Liver (tissue), 9 donors: ENCODE results near the gene DHCR24. TPM values are rescaled to one million over a fixed set of nuclear protein-coding genes. Genes with fewer than 3 reads are reported as not detected.

ENCODE experiments used
- DNase-seq: peaks from one replicate; pipeline ENCODE4 v3.0.0-alpha.2; 2017; ENCODE audit warnings: low spot score
- H3K27ac ChIP-seq, 2 donors: one replicate each; pipeline ENCODE4 v1.7.0; 2013; ENCODE audit warnings: inconsistent platforms in 2 of 2, low read length in 2 of 2, control low read depth in 1 of 2, low read depth in 1 of 2, mild to moderate bottlenecking in 1 of 2
- H3K27me3 ChIP-seq, 4 donors: one replicate each; pipeline versions ENCODE4 v1.6.1 to v1.7.0; 2013; ENCODE audit warnings: low read length in 3 of 4, inconsistent platforms in 1 of 4, mild to moderate bottlenecking in 1 of 4, moderate library complexity in 1 of 4; ENCODE audit not compliant: control insufficient read depth in 4 of 4, insufficient read depth in 4 of 4
- H3K36me3 ChIP-seq, 4 donors: one replicate each; pipeline versions ENCODE4 v1.6.1 to v1.7.0; 2013; ENCODE audit warnings: low read length in 3 of 4, mild to moderate bottlenecking in 3 of 4, low read depth in 1 of 4, moderate library complexity in 1 of 4; ENCODE audit not compliant: control insufficient read depth in 4 of 4, insufficient read depth in 3 of 4
- H3K4me1 ChIP-seq, 4 donors: one replicate each; pipeline versions ENCODE4 v1.6.1 to v1.7.0; 2013; ENCODE audit warnings: low read length in 3 of 4, mild to moderate bottlenecking in 3 of 4, moderate library complexity in 1 of 4; ENCODE audit not compliant: control insufficient read depth in 4 of 4, insufficient read depth in 4 of 4
- H3K4me3 ChIP-seq, 3 donors: one replicate each; pipeline versions ENCODE4 v1.6.1 to v1.7.0; 2013; ENCODE audit warnings: low read length in 3 of 3, control low read depth in 1 of 3, low read depth in 1 of 3, mild to moderate bottlenecking in 1 of 3
- H3K9ac ChIP-seq, 2 donors: one replicate each; pipeline ENCODE4 v1.7.0; 2013; ENCODE audit warnings: low read length in 2 of 2, mild to moderate bottlenecking in 2 of 2, moderate library complexity in 2 of 2, control low read depth in 1 of 2, low read depth in 1 of 2
- H3K9me3 ChIP-seq, 4 donors: one replicate each; pipeline versions ENCODE4 v1.6.1 to v1.7.0; 2013; ENCODE audit warnings: low read length in 3 of 4; ENCODE audit not compliant: control insufficient read depth in 4 of 4
- ATF3 ChIP-seq: IDR thresholded peaks from 2 replicates; pipeline ENCODE4 v1.6.1; 2016; ENCODE audit warnings: antibody characterized with exemption
- CTCF ChIP-seq: fragments of 150-350 bp; IDR thresholded peaks from 2 replicates; pipeline ENCODE4 v1.5.1; 2017; ENCODE audit warnings: improper control_type of control experiment, low read depth, low read length; ENCODE audit not compliant: missing input control
- EGR1 ChIP-seq, 2 donors: IDR thresholded peaks; 2 replicates each; pipeline ENCODE4 v1.6.1; 2016 to 2018; ENCODE audit warnings: antibody characterized with exemption in 2 of 2, low read depth in 2 of 2
- FOXA1 ChIP-seq: IDR thresholded peaks from 2 replicates; pipeline ENCODE4 v1.6.1; 2016; ENCODE audit warnings: antibody characterized with exemption
- FOXA2 ChIP-seq: IDR thresholded peaks from 2 replicates; pipeline ENCODE4 v1.6.1; 2016; ENCODE audit warnings: antibody characterized with exemption
- GABPA ChIP-seq, 2 donors: IDR thresholded peaks in 1 of 2; conservative IDR thresholded peaks in 1 of 2; 2 replicates each; pipeline ENCODE4 v1.6.1; 2016; ENCODE audit warnings: antibody characterized with exemption in 2 of 2, mild to moderate bottlenecking in 1 of 2, moderate library complexity in 1 of 2
- HNF4A ChIP-seq, 2 donors: conservative IDR thresholded peaks; 2 replicates each; pipeline ENCODE4 v1.6.1; 2016; ENCODE audit warnings: antibody characterized with exemption in 2 of 2, mild to moderate bottlenecking in 2 of 2
- HNF4G ChIP-seq: IDR thresholded peaks from 2 replicates; pipeline ENCODE4 v1.6.1; 2016; ENCODE audit warnings: antibody characterized with exemption
- JUND ChIP-seq, 2 donors: IDR thresholded peaks; 2 replicates each; pipeline ENCODE4 v1.6.1; 2016; ENCODE audit warnings: antibody characterized with exemption in 2 of 2
- MAX ChIP-seq: IDR thresholded peaks from 2 replicates; pipeline ENCODE4 v1.6.1; 2016; ENCODE audit warnings: antibody characterized with exemption
- NR2F2 ChIP-seq: IDR thresholded peaks from 2 replicates; pipeline ENCODE4 v1.6.1; 2016; ENCODE audit warnings: antibody characterized with exemption
- RAD21 ChIP-seq, 2 donors: IDR thresholded peaks; 2 replicates each; pipeline ENCODE4 v1.6.1; 2016; ENCODE audit warnings: antibody characterized with exemption in 2 of 2, mild to moderate bottlenecking in 2 of 2
- REST ChIP-seq: IDR thresholded peaks from 2 replicates; pipeline ENCODE4 v1.6.1; 2016; ENCODE audit warnings: antibody characterized with exemption, mild to moderate bottlenecking
- RXRA ChIP-seq, 2 donors: IDR thresholded peaks; 2 replicates each; pipeline ENCODE4 v1.6.1; 2017 to 2018; ENCODE audit warnings: antibody characterized with exemption in 2 of 2, mild to moderate bottlenecking in 1 of 2
- SP1 ChIP-seq: IDR thresholded peaks from 2 replicates; pipeline ENCODE4 v1.6.1; 2018; ENCODE audit warnings: antibody characterized with exemption, mild to moderate bottlenecking
- TAF1 ChIP-seq: conservative IDR thresholded peaks from 2 replicates; pipeline ENCODE4 v1.6.1; 2016; ENCODE audit warnings: antibody characterized with exemption, mild to moderate bottlenecking
- YY1 ChIP-seq: IDR thresholded peaks from 2 replicates; pipeline ENCODE4 v1.6.1; 2016; ENCODE audit warnings: antibody characterized with exemption, mild to moderate bottlenecking
- ZBTB33 ChIP-seq: IDR thresholded peaks from 2 replicates; pipeline ENCODE4 v1.6.1; 2016; ENCODE audit warnings: antibody characterized with exemption
- whole genome bisulfite sequencing: extraction: QIAGEN DNeasy Blood & Tissue Kit; methylation state at CpG from one replicate; pipeline ENCODE4 v1.1.7; 2013; 5-methylcytosine and 5-hydroxymethylcytosine counted together
- polyA plus RNA-seq, 2 donors: library from polyadenylated mRNA; stranded (reverse) in 1 of 2; unstranded in 1 of 2; fragments of 200-250 nt in 1 of 2; fragments of >200 nt in 1 of 2; fragmentation: Nextera tagmentation in 1 of 2; extraction: Ambion mirVana in 1 of 2; gene quantifications; one replicate each; pipeline versions ENCODE4 v1.2.1 to v1.2.3, GENCODE V29; 2013 to 2015
- total RNA-seq, 2 donors: library from RNA; depleted of rRNA; stranded (reverse); fragments of >200 nt; gene quantifications; one replicate each; pipeline ENCODE4 v1.2.3, GENCODE V29; 2014
- donor health status: healthy.
- donor health status: healthy.
- donor health status: healthy.
- donor health status: healthy.
- donor health status: healthy.

Gene DHCR24
- total and polyA plus RNA-seq, 4 donors: 271 to 815 (median 600) TPM

- no peak overlapping the region for H3K27ac ChIP-seq
- 95% methylated on average over 9 of the region's 9 CpGs for WGBS
- no peak for DNase-seq
Measured at GRCh38 chr1:54853096-54853792, 33.8 kb downstream of the DHCR24 start.

More at GRCh38 chr1:54853096-54853792, 33.8 kb downstream of the DHCR24 start:
- no peak overlapping the region for H3K9ac ChIP-seq
- H3K4me3 ChIP-seq: no peak overlapping the region
- peaks cover 28 to 76% (median 63%) of the 10 kb centered on the region in 4 donors for H3K36me3 ChIP-seq
- H3K9me3 ChIP-seq: no peaks in the 10 kb centered on the region
- TF ChIP-seq MAX (no peak), EGR1 (IDR thresholded peaks at IDR 0.05; ENCODE audit: low read depth in 2 of 2) (no peak), JUND (IDR thresholded peaks at IDR 0.05) (no peak), ZBTB33 (no peak), TAF1 (no peak), FOXA1 (no peak), NR2F2 (no peak), GABPA (IDR thresholded peaks at IDR 0.05 in 1 of 2, conservative IDR thresholded peaks at IDR 0.05 in 1 of 2) (no peak), FOXA2 (no peak), HNF4A (conservative IDR thresholded peaks at IDR 0.05) (no peak), SP1 (no peak), RXRA (IDR thresholded peaks at IDR 0.05) (no peak), REST (no peak), ATF3 (no peak), RAD21 (IDR thresholded peaks at IDR 0.05) (no peak), HNF4G (no peak), YY1 (no peak), CTCF (no peak)
- H3K27me3 ChIP-seq: no peaks in the 10 kb centered on the region
- H3K4me1 ChIP-seq: peaks cover 4 to 38% (median 25%) of the 10 kb centered on the region in 4 donors
